ENCODE data around the gene GRIK3.
"Not testable (repeated sequence)": the region's sequence is repeated elsewhere in the genome, so short reads cannot be mapped to it uniquely, and the experiment has no call there.

DNA sequence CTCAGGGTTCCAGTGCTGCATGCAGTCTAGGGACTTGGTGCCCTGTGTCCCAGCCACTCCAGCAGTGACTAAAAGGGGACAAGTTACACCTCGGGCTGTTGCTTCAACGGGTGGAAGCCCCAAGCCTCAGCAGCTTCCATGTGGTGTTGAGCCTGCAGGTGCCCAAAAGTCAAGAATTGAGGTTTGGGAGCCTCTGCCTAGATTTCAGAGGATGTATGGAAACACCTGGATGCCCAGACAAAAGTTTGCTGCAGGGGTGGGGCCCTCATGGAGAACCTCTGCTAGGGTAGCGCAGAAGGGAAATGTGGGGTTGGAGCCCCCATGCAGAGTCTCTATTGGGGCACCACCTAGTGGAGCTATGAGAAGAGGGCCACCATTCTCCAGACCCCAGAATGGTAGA lies 117.8 kb downstream of the GRIK3 start:
- not testable (repeated sequence) for TF ChIP-seq EZH2 (IDR thresholded peaks at IDR 0.05; ENCODE audit: borderline replicate concordance)
- TF ChIP-seq, protein P1, sequence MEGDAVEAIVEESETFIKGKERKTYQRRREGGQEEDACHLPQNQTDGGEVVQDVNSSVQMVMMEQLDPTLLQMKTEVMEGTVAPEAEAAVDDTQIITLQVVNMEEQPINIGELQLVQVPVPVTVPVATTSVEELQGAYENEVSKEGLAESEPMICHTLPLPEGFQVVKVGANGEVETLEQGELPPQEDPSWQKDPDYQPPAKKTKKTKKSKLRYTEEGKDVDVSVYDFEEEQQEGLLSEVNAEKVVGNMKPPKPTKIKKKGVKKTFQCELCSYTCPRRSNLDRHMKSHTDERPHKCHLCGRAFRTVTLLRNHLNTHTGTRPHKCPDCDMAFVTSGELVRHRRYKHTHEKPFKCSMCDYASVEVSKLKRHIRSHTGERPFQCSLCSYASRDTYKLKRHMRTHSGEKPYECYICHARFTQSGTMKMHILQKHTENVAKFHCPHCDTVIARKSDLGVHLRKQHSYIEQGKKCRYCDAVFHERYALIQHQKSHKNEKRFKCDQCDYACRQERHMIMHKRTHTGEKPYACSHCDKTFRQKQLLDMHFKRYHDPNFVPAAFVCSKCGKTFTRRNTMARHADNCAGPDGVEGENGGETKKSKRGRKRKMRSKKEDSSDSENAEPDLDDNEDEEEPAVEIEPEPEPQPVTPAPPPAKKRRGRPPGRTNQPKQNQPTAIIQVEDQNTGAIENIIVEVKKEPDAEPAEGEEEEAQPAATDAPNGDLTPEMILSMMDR (IDR thresholded peaks at IDR 0.05; ENCODE audit: poor library complexity): not testable (repeated sequence)
